ENCODE measurements around the gene SYT9.

- TF ChIP-seq POLR2AphosphoS5 (IDR thresholded peaks at IDR 0.05; ENCODE audit: borderline replicate concordance, low read depth, low read length) = no peak
- no peak for TF ChIP-seq EZH2 (IDR thresholded peaks at IDR 0.05)
- TF ChIP-seq FOXP2 (optimal IDR thresholded peaks at IDR 0.05; ENCODE audit: control extremely low read depth, extremely low read length, insufficient read depth) = no peak
Observed at GRCh38 chr11:7202412-7202811, 49.3 kb upstream of the SYT9 start.
